Measurements from ENCODE around the gene UQCRC2.

Gene UQCRC2

GRCh38 chr16:22031483-22032083 lies 78.4 kb downstream of the UQCRC2 start:
- no peak overlapping the region for H3K4me3 ChIP-seq (replicated peaks; ENCODE audit: low read depth, low read length)
- no peak for DNase-seq (ENCODE audit: extremely low read depth, low read depth)
- TF ChIP-seq CTCF (IDR thresholded peaks at IDR 0.05; ENCODE audit: low read depth, low read length, missing control alignments), result no peak

All from HFF-Myc (cell line).